GM21360 (cell line): ENCODE results near the gene ANKRD7.
"Not testable (repeated sequence)": the region's sequence is repeated elsewhere in the genome, so short reads cannot be mapped to it uniquely, and the experiment has no call there.

ENCODE experiments used
- ATAC-seq: cut with Tn5 transposase; IDR thresholded peaks from one replicate; pipeline ENCODE4 v1.9.1; 2021; ENCODE audit warnings: mild to moderate bottlenecking, moderate library complexity; ENCODE audit not compliant: unreplicated experiment

The ANKRD7 gene

DNA sequence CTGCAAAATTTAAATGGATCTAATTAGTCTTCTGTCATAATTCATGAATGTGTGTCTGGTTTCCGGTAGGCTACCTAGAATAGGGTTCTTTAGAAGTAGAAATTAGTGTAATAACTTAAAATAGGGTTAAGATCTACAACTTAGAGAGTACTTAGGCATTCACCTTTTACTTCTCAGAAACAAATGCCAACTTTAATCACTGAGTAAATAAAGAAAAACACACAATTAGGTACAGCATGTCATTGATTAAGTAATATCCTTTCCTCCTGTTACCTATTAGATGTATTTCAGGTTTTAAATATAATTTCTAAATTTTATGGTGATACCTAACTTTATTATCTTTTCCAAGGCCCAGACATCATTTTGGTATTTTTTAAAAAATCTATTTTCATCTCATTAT, 9.3 kb downstream of the ANKRD7 start:
- ATAC-seq: no peak

DNA sequence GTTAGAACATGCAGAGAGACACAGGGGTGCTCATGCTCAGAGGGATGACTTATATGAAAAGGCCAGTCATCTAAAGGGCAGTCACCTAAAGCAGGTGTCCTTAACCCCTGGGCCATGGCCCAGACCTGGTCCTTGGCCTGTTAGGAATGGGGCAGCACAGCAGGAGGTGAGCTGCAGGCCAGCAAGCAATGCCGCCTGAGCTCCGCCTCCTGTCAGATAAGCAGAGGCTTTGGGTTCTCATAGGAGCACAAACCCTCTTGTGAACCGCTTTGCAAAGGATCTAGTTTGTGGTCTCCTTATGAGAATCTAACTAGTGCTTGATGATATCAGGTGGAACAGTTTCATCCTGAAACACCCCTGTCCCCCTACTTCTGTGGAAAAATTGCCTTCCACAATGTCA, 14.5 kb downstream of the ANKRD7 start:
- ATAC-seq: no peak

DNA sequence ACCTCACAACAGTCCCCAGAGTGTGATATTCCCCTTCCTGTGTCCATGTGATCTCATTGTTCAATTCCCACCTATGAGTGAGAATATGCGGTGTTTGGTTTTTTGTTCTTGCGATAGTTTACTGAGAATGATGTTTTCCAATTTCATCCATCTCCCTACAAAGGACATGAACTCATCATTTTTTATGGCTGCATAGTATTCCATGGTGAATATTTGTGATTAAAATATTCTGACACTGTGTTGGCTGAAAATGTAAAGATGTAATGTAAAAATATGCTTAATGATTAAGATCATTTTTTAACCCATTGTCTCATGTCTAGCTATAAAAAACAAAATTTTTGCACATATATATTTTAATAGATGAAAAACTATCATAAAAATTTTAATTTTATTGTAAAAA, 15.8 kb downstream of the ANKRD7 start:
- not testable (repeated sequence) for ATAC-seq

DNA sequence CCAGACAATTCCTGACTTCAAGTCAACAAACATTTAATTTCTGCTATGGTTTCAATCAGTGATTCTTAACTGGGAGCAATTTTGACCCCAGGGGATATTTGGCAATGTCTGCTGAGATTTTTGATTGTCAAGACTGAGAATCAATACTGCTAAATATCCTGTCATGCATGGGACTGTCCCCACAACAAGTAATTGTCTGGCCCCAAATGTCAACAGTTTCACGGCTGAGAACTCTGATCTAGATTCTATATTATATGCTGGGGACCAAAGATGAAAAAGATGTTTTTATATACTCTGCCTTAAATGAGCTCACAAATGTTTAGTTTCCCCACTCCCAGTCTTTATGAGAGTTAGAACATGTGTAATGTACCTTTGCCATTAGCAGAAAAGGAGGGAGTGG, 19.2 kb downstream of the ANKRD7 start:
- ATAC-seq: no peak

DNA sequence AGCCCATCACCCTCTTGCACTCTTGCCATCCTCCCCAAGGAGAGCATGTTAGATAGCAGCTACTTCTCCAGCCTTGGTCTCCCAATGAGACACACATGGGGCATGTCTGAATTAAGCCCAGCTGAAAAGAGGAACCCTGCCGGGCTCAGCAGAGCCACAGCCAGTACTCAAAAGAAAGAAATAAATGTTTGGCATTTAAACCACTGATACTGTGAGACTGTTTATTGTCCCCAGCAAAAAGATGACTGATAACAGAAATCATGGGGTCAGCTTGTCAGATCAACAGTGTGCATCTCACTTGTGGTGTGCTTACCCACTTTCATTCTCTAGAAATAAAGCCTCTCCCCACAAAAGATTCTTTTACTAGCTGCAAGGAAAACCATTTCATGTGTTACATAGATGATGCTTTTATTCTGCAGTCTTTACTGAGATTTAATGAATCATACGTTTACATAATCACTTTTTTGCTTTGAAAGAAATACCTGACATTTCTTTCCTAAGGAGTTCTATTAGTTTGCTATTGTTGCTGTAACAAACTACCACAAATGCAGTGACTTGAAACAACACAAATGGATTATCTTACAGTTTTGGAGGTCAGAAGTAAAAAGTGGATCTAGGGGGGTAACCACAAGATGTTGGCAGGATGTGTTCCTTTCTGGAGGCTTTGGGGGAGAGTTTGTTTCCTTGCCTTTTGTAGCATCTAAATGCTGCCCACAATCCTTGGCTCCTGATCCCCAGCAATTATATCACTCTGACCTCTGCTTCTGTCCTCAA, 20.9 kb downstream of the ANKRD7 start:
- ATAC-seq: peak; percentile 76

DNA sequence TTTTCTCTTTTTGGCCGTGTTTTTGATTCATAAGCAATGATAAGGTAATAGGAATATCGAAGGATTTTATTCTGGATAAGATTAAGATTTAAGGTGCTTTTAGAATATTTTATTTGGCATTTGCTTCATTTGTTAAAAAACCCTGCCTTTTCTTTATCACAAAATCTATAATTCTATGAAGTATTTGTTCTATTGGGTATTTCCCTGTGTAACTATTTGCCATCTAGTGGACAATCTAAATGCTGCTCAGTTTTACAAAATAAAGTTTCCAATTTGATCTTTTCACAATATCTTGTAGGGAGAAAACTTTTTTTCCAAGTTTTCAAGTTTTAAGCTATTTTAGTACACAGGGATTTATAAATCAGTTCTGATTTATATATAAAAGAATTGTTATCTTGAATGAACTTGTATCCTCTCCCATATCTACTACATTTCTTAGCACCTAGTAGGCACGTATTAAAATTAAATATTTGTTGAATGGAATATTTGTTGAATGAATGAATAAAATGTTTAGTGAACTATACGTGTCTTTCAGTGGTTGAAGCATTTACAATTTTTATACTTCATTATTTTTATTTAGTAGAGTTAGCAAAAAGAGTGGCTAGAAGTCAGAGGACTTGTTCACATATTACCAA, 26.5 kb downstream of the ANKRD7 start:
- ATAC-seq: no peak

DNA sequence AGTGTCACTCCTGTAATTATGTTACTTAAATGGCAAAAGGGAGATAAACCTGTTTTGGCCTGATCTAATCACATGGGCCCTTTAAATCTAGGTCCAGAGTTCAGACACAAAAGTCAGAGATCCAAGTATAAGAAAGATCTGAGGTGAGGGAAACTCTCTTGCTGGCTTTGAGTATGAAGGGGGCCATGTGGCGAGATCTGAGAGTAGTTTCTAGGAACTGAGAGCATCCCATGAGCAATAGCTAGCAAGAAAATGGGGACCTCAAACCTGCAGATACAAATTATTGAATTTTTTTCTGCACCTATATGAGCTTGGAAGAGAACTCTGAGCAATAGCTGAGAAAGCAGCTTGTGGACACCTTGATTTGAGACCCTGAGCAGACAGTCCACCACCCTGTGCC, 27.6 kb downstream of the ANKRD7 start:
- peak; percentile 71 for ATAC-seq

DNA sequence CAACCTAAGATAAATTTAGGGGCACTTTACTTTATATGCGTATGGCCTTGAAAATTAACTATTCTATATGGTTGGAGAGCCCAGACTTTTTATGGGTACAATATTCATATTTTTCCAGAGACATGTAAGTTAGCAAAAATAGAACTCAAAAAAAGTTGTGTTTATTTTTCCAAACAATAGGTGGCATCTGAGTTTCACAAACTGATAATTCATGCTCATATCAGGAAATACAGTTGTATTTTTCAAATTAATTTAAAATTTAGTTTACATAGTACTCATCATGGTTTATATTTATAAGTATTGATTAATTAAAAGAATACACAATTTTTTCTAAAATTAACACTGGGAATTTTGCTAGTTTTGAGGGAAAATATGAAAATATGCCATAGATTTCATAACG, 34.6 kb downstream of the ANKRD7 start:
- no peak for ATAC-seq

DNA sequence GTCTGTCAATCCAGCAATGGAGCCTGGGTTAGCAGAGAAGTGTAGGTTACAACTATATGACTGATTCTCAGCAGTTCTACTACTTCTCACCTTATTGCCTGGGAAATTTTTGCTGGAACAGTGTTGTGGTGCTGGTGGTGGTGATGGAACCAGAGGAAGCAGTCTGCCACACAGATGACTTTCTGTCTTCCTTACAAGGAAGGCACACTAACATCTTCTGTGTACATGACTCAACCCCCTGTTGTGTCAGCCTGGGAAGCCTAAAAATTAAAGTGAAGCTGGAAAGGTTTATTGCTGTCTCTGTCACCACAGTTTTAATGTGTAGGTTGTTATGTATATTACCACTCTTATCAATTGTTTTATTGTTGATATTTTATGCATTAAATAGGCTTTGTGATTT, 40.3 kb downstream of the ANKRD7 start:
- no peak for ATAC-seq

DNA sequence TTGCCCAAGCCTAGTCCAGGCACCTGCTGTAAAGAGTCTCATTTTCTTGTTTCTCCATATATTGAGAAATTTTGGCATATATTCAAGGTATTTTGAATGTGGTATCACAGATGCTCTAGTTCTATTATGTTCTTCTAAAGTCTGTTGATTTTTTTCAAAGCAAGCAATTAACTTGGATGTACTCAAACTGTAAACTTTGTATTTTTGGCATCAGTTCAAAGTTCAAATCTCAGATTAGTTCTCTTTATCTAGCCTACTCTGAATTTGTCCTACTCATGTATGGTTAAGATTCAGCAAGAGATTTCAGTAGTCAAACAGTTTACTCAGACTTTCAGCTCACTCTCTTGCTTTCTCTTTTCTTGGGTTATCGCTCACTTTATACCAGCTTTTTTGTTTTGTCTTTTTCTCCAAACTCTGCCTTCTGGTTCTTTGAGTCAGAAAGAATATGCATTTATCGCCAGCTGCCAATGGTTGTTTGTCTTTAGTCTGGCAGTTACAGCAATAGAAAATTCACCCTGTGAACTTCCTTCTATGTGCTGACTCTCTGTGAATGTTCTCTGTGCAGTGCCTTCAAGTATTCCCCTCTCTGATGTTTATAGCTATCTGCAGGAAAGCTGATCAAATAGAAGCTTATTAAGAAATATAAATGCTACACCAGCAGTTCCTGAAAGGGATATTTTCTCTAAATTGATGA, 56.0 kb downstream of the ANKRD7 start:
- ATAC-seq: no peak

DNA sequence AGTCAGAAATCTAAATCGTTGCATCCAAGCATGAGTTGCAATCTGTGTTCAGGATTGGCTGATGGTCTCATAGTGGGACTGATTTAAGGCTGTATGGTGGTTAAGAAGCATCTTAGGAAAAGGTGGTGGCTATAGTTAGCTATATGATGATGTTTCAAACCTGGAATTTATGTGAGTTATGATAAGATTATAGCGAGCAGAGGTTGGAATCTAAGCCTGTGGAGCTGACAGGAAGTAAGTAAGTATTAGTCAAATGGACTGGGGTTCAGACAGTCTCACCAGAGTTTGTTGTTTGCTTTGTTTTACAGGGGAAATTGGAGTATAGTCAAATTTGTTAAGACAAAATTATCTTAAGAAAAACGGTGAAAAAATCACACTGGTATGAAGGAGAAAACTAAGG, 56.7 kb downstream of the ANKRD7 start:
- no peak for ATAC-seq

DNA sequence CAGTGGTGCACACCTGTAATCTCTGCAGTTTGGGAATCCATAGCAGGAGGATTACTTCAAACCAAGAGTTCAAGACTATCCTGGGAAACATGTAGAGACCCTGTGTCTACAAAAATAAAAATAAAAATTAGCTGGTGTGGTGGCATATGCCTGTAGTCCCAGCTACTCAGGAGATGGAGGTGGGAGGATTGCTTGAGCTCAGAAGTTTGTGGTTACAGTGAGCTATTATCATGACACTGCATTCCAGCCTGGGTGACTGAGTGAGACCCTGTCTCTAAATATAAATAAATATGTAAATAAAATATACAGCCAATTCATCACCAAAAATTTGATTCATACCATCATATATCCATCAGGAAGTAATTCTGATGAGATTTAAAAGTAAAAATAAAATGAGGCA, 60.9 kb downstream of the ANKRD7 start:
- ATAC-seq: no peak

DNA sequence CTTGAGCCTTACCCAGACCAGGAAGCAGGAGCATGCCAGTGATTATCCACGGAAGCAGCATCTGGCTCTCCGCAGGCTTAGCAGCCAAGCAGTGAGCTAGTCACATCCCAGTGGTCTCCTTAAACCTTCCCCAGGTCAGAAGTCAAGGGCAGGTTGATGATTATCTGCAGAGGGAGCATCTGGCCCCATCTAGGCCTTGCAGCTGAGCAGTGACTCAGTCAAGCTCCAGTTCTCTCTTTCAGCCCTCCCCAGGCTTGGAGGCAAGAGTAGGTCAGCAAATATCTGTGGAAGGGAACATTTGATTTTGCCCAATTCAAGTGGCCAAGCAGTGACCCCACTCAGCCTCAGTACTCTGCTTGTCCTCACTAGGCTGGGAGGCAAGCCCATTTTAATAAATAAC, 61.6 kb downstream of the ANKRD7 start:
- no peak for ATAC-seq

DNA sequence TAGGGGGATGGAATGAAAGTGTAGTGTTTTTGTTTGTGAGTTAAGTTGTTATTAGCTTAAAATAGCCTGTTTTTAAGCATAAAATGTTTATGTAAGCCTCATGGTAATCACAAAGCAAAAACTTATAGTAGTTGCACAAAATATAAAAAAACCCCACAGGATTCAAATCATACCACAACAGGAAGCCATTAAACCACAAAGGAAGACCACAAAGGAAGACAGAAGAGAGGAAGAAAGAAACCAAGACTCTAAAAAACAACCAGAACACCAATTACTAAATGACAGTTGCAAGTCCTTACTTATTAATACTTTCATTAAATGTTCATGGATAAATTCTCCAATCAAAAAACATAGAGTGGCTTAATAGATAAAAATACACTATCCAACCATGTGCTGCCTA, 63.6 kb downstream of the ANKRD7 start:
- peak; percentile 73 for ATAC-seq

DNA sequence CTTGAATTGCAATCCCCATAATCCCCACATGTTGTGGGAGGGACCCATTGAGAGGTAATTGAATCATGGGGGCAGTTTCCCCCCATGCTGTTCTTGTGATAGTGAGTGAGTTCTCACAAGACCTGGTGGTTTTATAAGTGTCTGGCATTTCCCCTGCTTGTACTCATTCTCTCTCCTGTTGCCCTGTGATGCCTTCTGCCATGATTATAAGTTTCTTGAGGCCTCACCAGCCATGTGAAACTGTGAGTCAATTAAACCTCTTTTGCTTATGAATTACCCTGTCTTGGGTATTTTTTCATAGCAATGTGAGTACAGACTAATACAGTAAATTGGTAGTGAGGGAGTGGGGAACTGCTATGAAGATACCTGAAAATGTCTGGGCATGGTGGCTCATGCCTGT, 65.0 kb downstream of the ANKRD7 start:
- no peak for ATAC-seq
